H7 (cell line): ENCODE measurements around the gene RNF175. TPM values are rescaled to one million over a fixed set of nuclear protein-coding genes. Genes with fewer than 3 reads are reported as not detected.

Experiments
- DNase-seq: peaks from one replicate; pipeline ENCODE4 v3.0.0; 2012
- H3K27me3 ChIP-seq: 2 replicates; pipeline ENCODE4 v1.6.0; 2011; ENCODE audit warnings: mild to moderate bottlenecking, low read length; ENCODE audit not compliant: control insufficient read depth, insufficient read depth
- H3K36me3 ChIP-seq: replicated peaks from 2 replicates; pipeline ENCODE4 v1.5.1; 2011; ENCODE audit warnings: low read length; ENCODE audit not compliant: control insufficient read depth, insufficient read depth
- H3K4me3 ChIP-seq: 2 replicates; pipeline ENCODE4 v1.5.1; 2011; ENCODE audit warnings: low read depth, mild to moderate bottlenecking, control low read depth, low read length, moderate library complexity; ENCODE audit not compliant: insufficient read depth
- total RNA-seq: library from RNA; depleted of rRNA; stranded (reverse); fragments of >200 nt; shearing (Covaris generic); gene quantifications from 2 replicates; pipeline ENCODE4 v1.2.3, GENCODE V29; 2014; rRNA removed

Gene RNF175
- 3.6 and 5.8 TPM in 2 replicates for total RNA-seq

- Histone ChIP-seq H3K36me3 (no peaks in the 10 kb centered on the region), H3K27me3 (peaks cover 6% of the 10 kb centered on the region), H3K4me3 (peak within 1 kb of the TSS; percentile 78)
- DNase-seq = peak; percentile 85
Measured at GRCh38 chr4:153759407-153760316, at the start of gene RNF175. Gene RNF175 (minus strand): TSS chr4:153760024. CDS start chr4:153759862, 162 bp downstream.

GRCh38 chr4:153809307-153809706, 49.5 kb upstream of the RNF175 start:
- no peak for DNase-seq
- Histone ChIP-seq H3K4me3 (no peak overlapping the region), H3K36me3 (no peaks in the 10 kb centered on the region), H3K27me3 (no peaks in the 10 kb centered on the region)

GRCh38 chr4:153808175-153808574, 48.4 kb upstream of the RNF175 start:
- no peaks in the 10 kb centered on the region for H3K36me3 ChIP-seq
- H3K27me3 ChIP-seq = no peaks in the 10 kb centered on the region
- no peak for DNase-seq

GRCh38 chr4:153806073-153806472, 46.2 kb upstream of the RNF175 start:
- Histone ChIP-seq H3K36me3 (no peaks in the 10 kb centered on the region), H3K4me3 (no peak overlapping the region), H3K27me3 (no peaks in the 10 kb centered on the region)
- DNase-seq = no peak

More at GRCh38 chr4:153808175-153808574, 48.4 kb upstream of the RNF175 start:
- H3K4me3 ChIP-seq = no peak overlapping the region

GRCh38 chr4:153804722-153805121, 44.9 kb upstream of the RNF175 start:
- DNase-seq = no peak
- Histone ChIP-seq H3K27me3 (no peaks in the 10 kb centered on the region), H3K4me3 (no peak overlapping the region)

GRCh38 chr4:153799694-153800074, 39.9 kb upstream of the RNF175 start:
- no peaks in the 10 kb centered on the region for H3K36me3 ChIP-seq
- H3K4me3 ChIP-seq = no peak overlapping the region
- no peaks in the 10 kb centered on the region for H3K27me3 ChIP-seq
- DNase-seq = no peak

More at GRCh38 chr4:153804722-153805121, 44.9 kb upstream of the RNF175 start:
- H3K36me3 ChIP-seq = no peaks in the 10 kb centered on the region

GRCh38 chr4:153798901-153799693, 39.3 kb upstream of the RNF175 start:
- H3K4me3 ChIP-seq = no peak overlapping the region
- H3K36me3 ChIP-seq = no peaks in the 10 kb centered on the region
- no peaks in the 10 kb centered on the region for H3K27me3 ChIP-seq
- no peak for DNase-seq

- H3K4me3 ChIP-seq = no peak overlapping the region
- no peak for DNase-seq
- no peaks in the 10 kb centered on the region for H3K36me3 ChIP-seq
Measured at GRCh38 chr4:153798420-153798819, 38.6 kb upstream of the RNF175 start.

GRCh38 chr4:153794006-153794405, 34.2 kb upstream of the RNF175 start:
- no peaks in the 10 kb centered on the region for H3K36me3 ChIP-seq
- no peak overlapping the region for H3K4me3 ChIP-seq
- DNase-seq = no peak
- H3K27me3 ChIP-seq = peaks cover 14% of the 10 kb centered on the region

More at GRCh38 chr4:153798420-153798819, 38.6 kb upstream of the RNF175 start:
- H3K27me3 ChIP-seq = no peaks in the 10 kb centered on the region

GRCh38 chr4:153792618-153793247, 32.9 kb upstream of the RNF175 start:
- peaks cover 19% of the 10 kb centered on the region for H3K27me3 ChIP-seq
- DNase-seq = peak; percentile 72
- H3K36me3 ChIP-seq = no peaks in the 10 kb centered on the region
- H3K4me3 ChIP-seq = peak overlapping the region; percentile 61

- peak overlapping the region; percentile 61 for H3K4me3 ChIP-seq
- DNase-seq = peak; percentile 88
- peaks cover 23% of the 10 kb centered on the region for H3K27me3 ChIP-seq
- H3K36me3 ChIP-seq = no peaks in the 10 kb centered on the region
Measured at GRCh38 chr4:153791746-153792617, 32.2 kb upstream of the RNF175 start.

- Histone ChIP-seq H3K27me3 (peaks cover 23% of the 10 kb centered on the region), H3K4me3 (peak overlapping the region; percentile 61), H3K36me3 (no peaks in the 10 kb centered on the region)
- peak; percentile 87 for DNase-seq
Measured at GRCh38 chr4:153790962-153791551, 31.2 kb upstream of the RNF175 start.

- peak; percentile 64 for DNase-seq
- Histone ChIP-seq H3K4me3 (peak overlapping the region; percentile 61), H3K36me3 (peaks cover 1% of the 10 kb centered on the region; the same call in 1 of the 2 replicates), H3K27me3 (peaks cover 23% of the 10 kb centered on the region)
Measured at GRCh38 chr4:153790500-153790865, 30.7 kb upstream of the RNF175 start.
